C4-2B (cell line): ENCODE results near the gene RSRC1.

Experiments
- H3K27ac ChIP-seq: fragments of 450-650 bp; 2 replicates; pipeline ENCODE4 v1.5.1; 2017
- CTCF ChIP-seq: fragments of 450-650 bp; conservative IDR thresholded peaks from 2 replicates; pipeline ENCODE4 v1.5.1; 2017; ENCODE audit warnings: mild to moderate bottlenecking
- ZFX ChIP-seq: fragments of 450-650 bp; IDR thresholded peaks from 2 replicates; pipeline ENCODE4 v1.6.1; 2017

Gene RSRC1

GRCh38 chr3:158430968-158431367, 321.1 kb downstream of the RSRC1 start:
- TF ChIP-seq CTCF (no peak), ZFX (no peak)
- no peak overlapping the region for H3K27ac ChIP-seq

- no peak for TF ChIP-seq ZFX
- no peak for TF ChIP-seq CTCF
These were observed 321.9 kb downstream of the RSRC1 start for GRCh38 chr3:158431829-158432228.

GRCh38 chr3:158434412-158435038, 324.6 kb downstream of the RSRC1 start:
- no peak overlapping the region for H3K27ac ChIP-seq
- TF ChIP-seq ZFX: no peak
- peak; percentile 94 for TF ChIP-seq CTCF

More at GRCh38 chr3:158431829-158432228, 321.9 kb downstream of the RSRC1 start:
- H3K27ac ChIP-seq: no peak overlapping the region

GRCh38 chr3:158443632-158444031, 333.7 kb downstream of the RSRC1 start:
- TF ChIP-seq ZFX (no peak), CTCF (no peak)
- no peak overlapping the region for H3K27ac ChIP-seq

GRCh38 chr3:158447408-158447807, 337.5 kb downstream of the RSRC1 start:
- TF ChIP-seq ZFX (no peak), CTCF (no peak)

GRCh38 chr3:158451405-158452055, 341.6 kb downstream of the RSRC1 start:
- no peak overlapping the region for H3K27ac ChIP-seq

More at GRCh38 chr3:158447408-158447807, 337.5 kb downstream of the RSRC1 start:
- H3K27ac ChIP-seq: no peak overlapping the region

More at GRCh38 chr3:158451405-158452055, 341.6 kb downstream of the RSRC1 start:
- TF ChIP-seq CTCF (no peak), ZFX (no peak)
